GM18519 (cell line): Measurements from ENCODE around the gene MYCBPAP.

Experiments used
- ATAC-seq: cut with Tn5 transposase; IDR thresholded peaks from one replicate; pipeline ENCODE4 v1.9.1; 2021; ENCODE audit warnings: mild to moderate bottlenecking, moderate library complexity; ENCODE audit not compliant: unreplicated experiment, low FRiP score

MYCBPAP gene

GRCh38 chr17:50507871-50508572 is at the start of gene MYCBPAP:
Gene MYCBPAP, plus strand, starts transcription at chr17:50508439. Its CDS starts 236 bp downstream, at chr17:50508675.
- ATAC-seq, result no peak

GRCh38 chr17:50458701-50459676 is 49.2 kb upstream of the MYCBPAP start:
- no peak for ATAC-seq

GRCh38 chr17:50459756-50460155 is 48.5 kb upstream of the MYCBPAP start:
- ATAC-seq, result no peak

GRCh38 chr17:50460831-50461526 is 47.3 kb upstream of the MYCBPAP start:
- ATAC-seq, result no peak

- no peak for ATAC-seq
Observed at GRCh38 chr17:50461550-50462132, 46.6 kb upstream of the MYCBPAP start.

- no peak for ATAC-seq
Observed at GRCh38 chr17:50462446-50462845, 45.8 kb upstream of the MYCBPAP start.

GRCh38 chr17:50464121-50464520 is 44.1 kb upstream of the MYCBPAP start:
- ATAC-seq, result no peak

- ATAC-seq, result no peak
Observed at GRCh38 chr17:50464736-50465135, 43.5 kb upstream of the MYCBPAP start.

- ATAC-seq, result no peak
Observed at GRCh38 chr17:50465171-50465570, 43.1 kb upstream of the MYCBPAP start.

GRCh38 chr17:50465635-50466034 is 42.6 kb upstream of the MYCBPAP start:
- ATAC-seq, result no peak

GRCh38 chr17:50466371-50467113 is 41.7 kb upstream of the MYCBPAP start:
- ATAC-seq, result no peak

GRCh38 chr17:50467114-50467854 is 41.0 kb upstream of the MYCBPAP start:
- ATAC-seq, result no peak

GRCh38 chr17:50467855-50468303 is 40.4 kb upstream of the MYCBPAP start:
- no peak for ATAC-seq

- ATAC-seq, result no peak
Observed at GRCh38 chr17:50468304-50469207, 39.7 kb upstream of the MYCBPAP start, which contains the start of gene CHAD. Gene CHAD, minus strand, starts transcription at chr17:50468880. Its CDS starts 67 bp downstream, at chr17:50468813.

- ATAC-seq, result no peak
Observed at GRCh38 chr17:50469208-50469605, 39.0 kb upstream of the MYCBPAP start.

- ATAC-seq, result no peak
Observed at GRCh38 chr17:50469671-50470305, 38.5 kb upstream of the MYCBPAP start.

- ATAC-seq, result no peak
Observed at GRCh38 chr17:50470426-50470825, 37.8 kb upstream of the MYCBPAP start.
